Ishikawa (cell line): Measurements from ENCODE around the gene TBC1D8B.

Experiments
- RAD21 ChIP-seq: IDR thresholded peaks from 2 replicates; pipeline ENCODE4 v1.6.1; 2012; ENCODE audit warnings: low read depth
- TAF1 ChIP-seq: IDR thresholded peaks from 2 replicates; pipeline ENCODE4 v1.6.1; 2012; ENCODE audit warnings: low read depth, mild to moderate bottlenecking
- TCF12 ChIP-seq: IDR thresholded peaks from 2 replicates; pipeline ENCODE4 v1.6.1; 2012; ENCODE audit warnings: low read depth
- YY1 ChIP-seq: IDR thresholded peaks from 2 replicates; pipeline ENCODE4 v1.6.1; 2012; ENCODE audit warnings: low read depth
- TF ChIP-seq, protein P1 (sequence below): IDR thresholded peaks from 2 replicates; pipeline ENCODE4 v1.6.1; 2012

DNA sequence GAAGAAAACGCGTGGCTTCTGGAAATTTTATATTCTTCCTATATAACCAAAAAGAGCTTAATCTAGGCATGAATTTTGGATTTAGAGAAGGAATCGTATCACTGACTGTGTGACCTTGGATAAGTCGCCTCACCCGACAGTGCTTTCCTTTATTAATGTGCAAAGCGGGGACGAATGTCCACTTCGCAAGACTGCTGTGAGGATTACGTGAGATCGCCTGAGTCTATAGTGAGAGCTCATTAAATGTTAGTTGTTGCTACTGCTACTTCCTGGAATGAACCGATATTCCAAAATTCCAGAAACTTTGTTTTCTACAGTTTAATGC, 448 bp upstream of the TBC1D8B start:
- TF ChIP-seq TCF12 (no peak), TAF1 (no peak; the same call in 1 of the 2 replicates), RAD21 (no peak), YY1 (no peak)
- TF ChIP-seq, protein P1, sequence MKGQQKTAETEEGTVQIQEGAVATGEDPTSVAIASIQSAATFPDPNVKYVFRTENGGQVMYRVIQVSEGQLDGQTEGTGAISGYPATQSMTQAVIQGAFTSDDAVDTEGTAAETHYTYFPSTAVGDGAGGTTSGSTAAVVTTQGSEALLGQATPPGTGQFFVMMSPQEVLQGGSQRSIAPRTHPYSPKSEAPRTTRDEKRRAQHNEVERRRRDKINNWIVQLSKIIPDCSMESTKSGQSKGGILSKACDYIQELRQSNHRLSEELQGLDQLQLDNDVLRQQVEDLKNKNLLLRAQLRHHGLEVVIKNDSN = no peak
